Astrocyte (in vitro differentiated cells and primary cell): ENCODE data around the gene COL16A1. TPM values are rescaled to one million over a fixed set of nuclear protein-coding genes. Genes with fewer than 3 reads are reported as not detected.

Experiments used
- DNase-seq: peaks from one replicate; pipeline ENCODE4 v3.0.0-alpha.2; 2010; ENCODE audit warnings: low read depth
- FAIRE-seq: peaks from 2 replicates; lab custom pipeline; 2011; peaks lifted over from hg19 to GRCh38; lab: Jason Lieb, UNC
- H2AFZ ChIP-seq: 2 replicates; pipeline ENCODE4 v1.6.0; 2012; ENCODE audit warnings: low read depth, low read length, inconsistent platforms
- H3K27ac ChIP-seq: 2 replicates; pipeline ENCODE4 v1.5.1; 2011; ENCODE audit warnings: low read depth, low read length, inconsistent platforms
- H3K27me3 ChIP-seq: 2 replicates; pipeline ENCODE4 v1.6.0; 2011; ENCODE audit warnings: low read length, inconsistent platforms; ENCODE audit not compliant: insufficient read depth
- H3K36me3 ChIP-seq: 2 replicates; pipeline ENCODE4 v1.5.1; 2011; ENCODE audit warnings: low read length, inconsistent platforms; ENCODE audit not compliant: insufficient read depth
- H3K4me1 ChIP-seq: 2 replicates; pipeline ENCODE4 v1.5.1; 2011; ENCODE audit warnings: low read length, inconsistent platforms; ENCODE audit not compliant: insufficient read depth
- H3K4me2 ChIP-seq: 2 replicates; pipeline ENCODE4 v1.6.0; 2012; ENCODE audit warnings: low read length, inconsistent platforms
- H3K4me3 ChIP-seq: 2 replicates; pipeline ENCODE4 v1.5.1; 2011; ENCODE audit warnings: low read depth, mild to moderate bottlenecking, low read length, inconsistent platforms; ENCODE audit not compliant: insufficient read depth
- H3K79me2 ChIP-seq: 2 replicates; pipeline ENCODE4 v1.6.0; 2012; ENCODE audit warnings: mild to moderate bottlenecking, low read length, inconsistent platforms; ENCODE audit not compliant: insufficient read depth
- H3K9ac ChIP-seq: 2 replicates; pipeline ENCODE4 v1.6.0; 2012; ENCODE audit warnings: mild to moderate bottlenecking, low read length, inconsistent platforms
- H3K9me3 ChIP-seq: 2 replicates; pipeline ENCODE4 v1.5.1; 2012; ENCODE audit warnings: low read depth, mild to moderate bottlenecking, low read length, inconsistent platforms; ENCODE audit not compliant: insufficient read depth
- H4K20me1 ChIP-seq: 2 replicates; pipeline ENCODE4 v1.6.0; 2012; ENCODE audit warnings: low read length, inconsistent platforms; ENCODE audit not compliant: insufficient read depth
- H3K27ac Mint-ChIP-seq: one replicate; pipeline ENCODE4 v1.8.0; 2021; ENCODE audit warnings: mild to moderate bottlenecking, mixed read lengths; ENCODE audit not compliant: unreplicated experiment
- H3K27me3 Mint-ChIP-seq: one replicate; pipeline ENCODE4 v1.8.0; 2021; ENCODE audit warnings: low read depth, mixed read lengths; ENCODE audit not compliant: unreplicated experiment
- H3K36me3 Mint-ChIP-seq: one replicate; pipeline ENCODE4 v1.8.0; 2021; ENCODE audit warnings: low read depth, mixed read lengths; ENCODE audit not compliant: unreplicated experiment
- H3K4me1 Mint-ChIP-seq: one replicate; pipeline ENCODE4 v1.8.0; 2021; ENCODE audit warnings: low read depth, mixed read lengths; ENCODE audit not compliant: unreplicated experiment
- H3K4me3 Mint-ChIP-seq: one replicate; pipeline ENCODE4 v1.8.0; 2021; ENCODE audit warnings: mild to moderate bottlenecking, moderate library complexity, mixed read lengths; ENCODE audit not compliant: unreplicated experiment
- H3K9me3 Mint-ChIP-seq: one replicate; pipeline ENCODE4 v1.8.0; 2021; ENCODE audit warnings: mild to moderate bottlenecking, mixed read lengths; ENCODE audit not compliant: unreplicated experiment
- EZH2 ChIP-seq: IDR thresholded peaks from 2 replicates; pipeline ENCODE4 v1.6.1; 2012; ENCODE audit warnings: mild to moderate bottlenecking, low read length, inconsistent platforms; ENCODE audit not compliant: insufficient read depth
- total RNA-seq: library from RNA; stranded (reverse); gene quantifications from 2 replicates; pipeline ENCODE4 v1.2.1, GENCODE V29; 2021
- TF ChIP-seq, protein P1 (sequence below): IDR thresholded peaks from 2 replicates; pipeline ENCODE4 v1.5.1; 2011; ENCODE audit warnings: low read depth, mild to moderate bottlenecking, inconsistent platforms, low read length, moderate library complexity; ENCODE audit not compliant: insufficient read depth

The COL16A1 gene
- total RNA-seq, 1 donor from 2014 or later = 42.9 TPM

DNA sequence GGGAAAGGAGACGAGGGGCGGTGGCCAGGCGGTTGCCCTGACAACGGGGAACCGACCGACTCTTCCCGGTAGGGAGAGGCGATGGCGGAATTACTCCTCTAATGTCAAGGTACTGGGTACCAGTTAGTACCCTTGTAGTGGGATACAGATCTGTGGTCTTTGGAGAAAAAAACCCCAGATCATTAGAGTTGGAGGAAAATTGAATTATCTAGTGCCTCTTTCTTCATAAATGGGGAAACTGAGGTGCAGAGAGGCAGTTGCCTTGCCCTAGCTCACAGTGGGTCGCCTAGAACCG, 58.6 kb downstream of the COL16A1 start:
- peak overlapping the region; percentile 97 for H3K4me3 Mint-ChIP-seq
- peak overlapping the region; percentile 98 for H3K27ac ChIP-seq
- peak overlapping the region; percentile 99 for H2AFZ ChIP-seq
- H3K4me1 Mint-ChIP-seq = peaks cover 19% of the 10 kb centered on the region
- no peaks in the 10 kb centered on the region for H3K9me3 Mint-ChIP-seq
- no peaks in the 10 kb centered on the region for H3K27me3 ChIP-seq
- H3K4me3 ChIP-seq = peak overlapping the region; percentile 88
- H3K27me3 Mint-ChIP-seq = no peaks in the 10 kb centered on the region
- peak overlapping the region; percentile 97 for H3K9ac ChIP-seq
- FAIRE-seq (no peak), DNase-seq (no peak)
- H3K79me2 ChIP-seq = peaks cover 41% of the 10 kb centered on the region
- no peaks in the 10 kb centered on the region for H3K9me3 ChIP-seq
- H3K4me2 ChIP-seq = peak overlapping the region; percentile 99
- H4K20me1 ChIP-seq = peaks cover 15% of the 10 kb centered on the region
- no peak for TF ChIP-seq EZH2
- TF ChIP-seq, protein P1, sequence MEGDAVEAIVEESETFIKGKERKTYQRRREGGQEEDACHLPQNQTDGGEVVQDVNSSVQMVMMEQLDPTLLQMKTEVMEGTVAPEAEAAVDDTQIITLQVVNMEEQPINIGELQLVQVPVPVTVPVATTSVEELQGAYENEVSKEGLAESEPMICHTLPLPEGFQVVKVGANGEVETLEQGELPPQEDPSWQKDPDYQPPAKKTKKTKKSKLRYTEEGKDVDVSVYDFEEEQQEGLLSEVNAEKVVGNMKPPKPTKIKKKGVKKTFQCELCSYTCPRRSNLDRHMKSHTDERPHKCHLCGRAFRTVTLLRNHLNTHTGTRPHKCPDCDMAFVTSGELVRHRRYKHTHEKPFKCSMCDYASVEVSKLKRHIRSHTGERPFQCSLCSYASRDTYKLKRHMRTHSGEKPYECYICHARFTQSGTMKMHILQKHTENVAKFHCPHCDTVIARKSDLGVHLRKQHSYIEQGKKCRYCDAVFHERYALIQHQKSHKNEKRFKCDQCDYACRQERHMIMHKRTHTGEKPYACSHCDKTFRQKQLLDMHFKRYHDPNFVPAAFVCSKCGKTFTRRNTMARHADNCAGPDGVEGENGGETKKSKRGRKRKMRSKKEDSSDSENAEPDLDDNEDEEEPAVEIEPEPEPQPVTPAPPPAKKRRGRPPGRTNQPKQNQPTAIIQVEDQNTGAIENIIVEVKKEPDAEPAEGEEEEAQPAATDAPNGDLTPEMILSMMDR = no peak
- H3K36me3 Mint-ChIP-seq = peaks cover 2% of the 10 kb centered on the region
- H3K27ac Mint-ChIP-seq = peak overlapping the region; percentile 100
- peaks cover 25% of the 10 kb centered on the region for H3K4me1 ChIP-seq
- no peaks in the 10 kb centered on the region for H3K36me3 ChIP-seq

DNA sequence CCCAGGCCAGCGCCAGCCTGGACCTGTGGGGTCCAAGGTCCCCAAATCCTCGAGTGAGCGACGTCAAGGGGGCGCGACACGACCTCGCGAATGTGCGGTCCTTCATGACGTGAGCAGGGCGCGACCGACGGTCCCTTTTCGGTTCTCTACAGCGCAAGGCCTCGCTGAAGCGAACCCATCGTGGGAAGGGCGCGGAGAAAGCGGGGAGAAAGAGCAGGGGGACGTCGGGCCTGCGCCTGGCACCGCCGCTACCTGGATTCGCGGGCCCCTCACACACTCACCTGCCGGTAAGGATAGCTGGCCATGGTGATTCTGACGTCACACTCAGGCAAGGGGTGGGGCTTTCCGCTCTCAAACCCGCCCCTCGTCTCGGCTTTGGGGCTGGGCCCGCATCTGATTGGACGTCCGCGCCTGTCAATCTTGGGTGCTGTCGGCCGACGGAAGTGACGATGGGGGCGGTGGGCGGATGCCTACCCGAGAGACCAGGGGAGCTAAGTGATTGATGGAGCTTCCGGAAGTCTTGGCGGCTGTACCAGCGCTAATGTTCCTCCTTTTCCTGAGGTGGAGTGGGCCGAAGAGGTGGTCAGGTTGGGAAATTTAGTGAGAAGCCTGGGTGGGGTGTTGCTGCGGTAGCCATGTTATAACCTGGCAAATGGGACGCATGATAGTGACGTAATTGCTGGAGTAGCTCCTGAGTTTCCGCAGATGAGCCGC, 59.1 kb downstream of the COL16A1 start, which contains the start of gene PEF1:
PEF1 (minus strand) TSS at position 317 of the 714 bp plus-strand sequence; CDS start at position 305, 12 bp downstream.
- peaks cover 20% of the 10 kb centered on the region for H4K20me1 ChIP-seq
- Mint-ChIP-seq H3K4me3 (peak within 1 kb of the TSS; percentile 97), H3K9me3 (no peaks in the 10 kb centered on the region), H3K27me3 (no peaks in the 10 kb centered on the region), H3K27ac (peak within 1 kb of the TSS; percentile 100), H3K36me3 (peaks cover 2% of the 10 kb centered on the region), H3K4me1 (peaks cover 19% of the 10 kb centered on the region)
- H3K9ac ChIP-seq = peak within 1 kb of the TSS; percentile 97
- peak within 1 kb of the TSS; percentile 88 for H3K4me3 ChIP-seq
- peak within 1 kb of the TSS; percentile 99 for H2AFZ ChIP-seq
- FAIRE-seq (peak; percentile 66), DNase-seq (peak; percentile 95)
- no peaks in the 10 kb centered on the region for H3K9me3 ChIP-seq
- TF ChIP-seq, protein P1 = no peak
- TF ChIP-seq EZH2 = no peak
- H3K4me2 ChIP-seq = peak within 1 kb of the TSS; percentile 99
- H3K36me3 ChIP-seq = no peaks in the 10 kb centered on the region
- H3K79me2 ChIP-seq = peaks cover 46% of the 10 kb centered on the region
- H3K27ac ChIP-seq = peak within 1 kb of the TSS; percentile 98
- H3K27me3 ChIP-seq = no peaks in the 10 kb centered on the region
- peaks cover 29% of the 10 kb centered on the region for H3K4me1 ChIP-seq
